PC-3 (cell line): ENCODE measurements around the gene MRPS31. TPM values are rescaled to one million over a fixed set of nuclear protein-coding genes. Genes with fewer than 3 reads are reported as not detected.

Source experiments
- ATAC-seq: fragments of 200-7000 bp; cut with Tn5 transposase; 2 replicates; pipeline ENCODE4 v1.9.1; 2020; ENCODE audit warnings: mild to moderate bottlenecking, moderate library complexity
- BruUV-seq: library from RNA; stranded (reverse); fragments of 400-500 nt; replicated peaks from 2 replicates; lab custom pipeline; 2021; lab: Mats Ljungman, UMichigan
- CTCF ChIA-PET: fragments of 300-600 bp; sonication (Branson Sonifier 250); formaldehyde crosslinking; loops from one replicate; lab custom pipeline; 2022; ENCODE audit warnings: antibody characterized with exemption; lab: Charles Lee
- POLR2A ChIA-PET: fragments of 300-600 bp; sonication (Branson Sonifier 250); formaldehyde crosslinking; loops from one replicate; lab custom pipeline; 2022; ENCODE audit warnings: antibody characterized with exemption; ENCODE audit not compliant: unreplicated experiment; lab: Charles Lee
- DNase-seq: peaks from one replicate; pipeline ENCODE4 v3.0.0-alpha.2; 2015
- H2AFZ ChIP-seq: fragments of 300-600 bp; sonication (generic); 2 replicates; pipeline ENCODE4 v1.6.0; 2016; ENCODE audit warnings: antibody characterized with exemption, low read length
- H3F3A ChIP-seq: fragments of 300-600 bp; sonication (generic); one replicate; pipeline ENCODE4 v1.6.0; 2017; ENCODE audit warnings: antibody characterized with exemption, low read length, control low read depth, mild to moderate bottlenecking; ENCODE audit not compliant: unreplicated experiment
- H3K27ac ChIP-seq: fragments of 300-600 bp; sonication (generic); 2 replicates; pipeline ENCODE4 v1.5.1; 2016; ENCODE audit warnings: mild to moderate bottlenecking, low read length
- H3K27me3 ChIP-seq: fragments of 300-600 bp; sonication (generic); 2 replicates; pipeline ENCODE4 v1.6.1; 2016; ENCODE audit warnings: low read length, mixed read lengths
- H3K36me3 ChIP-seq: fragments of 300-600 bp; sonication (generic); 2 replicates; pipeline ENCODE4 v1.6.1; 2016; ENCODE audit warnings: low read depth, mixed run types, low read length, mixed read lengths
- H3K4me1 ChIP-seq: fragments of 300-600 bp; sonication (generic); 2 replicates; pipeline ENCODE4 v1.5.1; 2016; ENCODE audit warnings: low read length; ENCODE audit not compliant: insufficient read depth
- H3K4me2 ChIP-seq: fragments of 300-600 bp; sonication (generic); 2 replicates; pipeline ENCODE4 v1.6.0; 2016; ENCODE audit warnings: low read length
- H3K4me3 ChIP-seq: fragments of 300-600 bp; sonication (generic); 2 replicates; pipeline ENCODE4 v1.5.1; 2016; ENCODE audit warnings: mild to moderate bottlenecking, low read length, mixed read lengths
- H3K79me2 ChIP-seq: fragments of 300-600 bp; sonication (generic); 2 replicates; pipeline ENCODE4 v1.6.1; 2017; ENCODE audit warnings: low read length, mixed read lengths
- H3K9ac ChIP-seq: fragments of 300-600 bp; sonication (generic); 2 replicates; pipeline ENCODE4 v1.6.0; 2016; ENCODE audit warnings: mild to moderate bottlenecking, low read length
- H3K9me2 ChIP-seq: fragments of 300-600 bp; sonication (generic); replicated peaks from 2 replicates; pipeline ENCODE4 v1.6.1; 2016; ENCODE audit warnings: mixed run types, low read length, mixed read lengths
- H3K9me3 ChIP-seq: fragments of 300-600 bp; sonication (generic); 2 replicates; pipeline ENCODE4 v1.6.1; 2016; ENCODE audit warnings: low read length, mixed read lengths
- H4K20me1 ChIP-seq: fragments of 300-600 bp; sonication (generic); 2 replicates; pipeline ENCODE4 v1.6.1; 2016; ENCODE audit warnings: low read length, mixed read lengths
- CTCF ChIP-seq: fragments of 300-600 bp; sonication (generic); conservative IDR thresholded peaks from 2 replicates; pipeline ENCODE4 v1.5.1; 2017; ENCODE audit warnings: antibody characterized with exemption, low read depth, mild to moderate bottlenecking, low read length
- EZH2 ChIP-seq: fragments of 300-600 bp; sonication (generic); IDR thresholded peaks from one replicate; pipeline ENCODE4 v1.6.1; 2017; ENCODE audit warnings: antibody characterized with exemption, mild to moderate bottlenecking, low read length; ENCODE audit not compliant: unreplicated experiment
- EZH2phosphoT487 ChIP-seq: fragments of 300-600 bp; sonication (generic); IDR thresholded peaks from 2 replicates; pipeline ENCODE4 v1.6.1; 2018; ENCODE audit warnings: mild to moderate bottlenecking, antibody characterized with exemption, low read length, borderline replicate concordance
- intact Hi-C: fragments of 100-400 bp; cut with micrococcal nuclease; formaldehyde crosslinking; loops from 2 replicates; pipeline ENCODE4 v1.9.0; 2023
- total RNA-seq: library from RNA; depleted of rRNA; stranded (reverse); fragments of >200 nt; gene quantifications from 2 replicates; pipeline ENCODE4 v1.2.3, GENCODE V29; 2014

Gene MRPS31
- total RNA-seq, 1 experiment from 2014 or later = 14.6 TPM

GRCh38 chr13:40681341-40682146 lies 89.4 kb downstream of the MRPS31 start:
- no peak for ATAC-seq

GRCh38 chr13:40680659-40681323 lies 90.2 kb downstream of the MRPS31 start:
- BruUV-seq = no TSS peak
- ATAC-seq (no peak), DNase-seq (no peak)
- no peak overlapping the region for H3K4me2 ChIP-seq
- no peaks in the 10 kb centered on the region for H3K9me3 ChIP-seq
- no peak overlapping the region for H3K4me3 ChIP-seq
- H3K9me2 ChIP-seq = no peaks in the 10 kb centered on the region
- CTCF ChIA-PET = no interaction called here
- H3K27me3 ChIP-seq = no peaks in the 10 kb centered on the region
- no peak for TF ChIP-seq EZH2
- no peak for TF ChIP-seq EZH2phosphoT487
- TF ChIP-seq CTCF = no peak
- no peaks in the 10 kb centered on the region for H4K20me1 ChIP-seq
- POLR2A ChIA-PET = interaction anchor here (0.6 kb wide), 1 partner anchor 77 kb away, joined by 7 read pairs; no protein-coding TSS in a partner anchor
- no peaks in the 10 kb centered on the region for H3K36me3 ChIP-seq
- no peaks in the 10 kb centered on the region for H3K79me2 ChIP-seq
- no peaks in the 10 kb centered on the region for H3F3A ChIP-seq
- intact Hi-C loops = loop anchor here (5.0 kb wide), 2 partner anchors 898 to 998 kb away; no protein-coding TSS in a partner anchor
- H2AFZ ChIP-seq = no peak overlapping the region
- no peaks in the 10 kb centered on the region for H3K4me1 ChIP-seq
- H3K27ac ChIP-seq = no peak overlapping the region
- H3K9ac ChIP-seq = no peak overlapping the region

More at GRCh38 chr13:40681341-40682146, 89.4 kb downstream of the MRPS31 start:
- no peaks in the 10 kb centered on the region for H3F3A ChIP-seq
- intact Hi-C loops = loop anchor here (2.0 to 5.0 kb wide), 3 partner anchors 613 to 999 kb away; no protein-coding TSS in a partner anchor
- H2AFZ ChIP-seq = no peak overlapping the region
- BruUV-seq = no TSS peak
- no peak overlapping the region for H3K9ac ChIP-seq
- no peak overlapping the region for H3K27ac ChIP-seq
- CTCF ChIA-PET = interaction anchor here (1.3 kb wide), 1 partner anchor 739 kb away, joined by 6 read pairs; no protein-coding TSS in a partner anchor
- H3K9me3 ChIP-seq = no peaks in the 10 kb centered on the region
- no peaks in the 10 kb centered on the region for H3K79me2 ChIP-seq
- no peaks in the 10 kb centered on the region for H3K9me2 ChIP-seq
- H4K20me1 ChIP-seq = no peaks in the 10 kb centered on the region
- POLR2A ChIA-PET = interaction anchor here (0.6 kb wide), 1 partner anchor 77 kb away, joined by 7 read pairs; no protein-coding TSS in a partner anchor
- H3K4me1 ChIP-seq = no peaks in the 10 kb centered on the region
- no peak overlapping the region for H3K4me3 ChIP-seq
- H3K27me3 ChIP-seq = no peaks in the 10 kb centered on the region
- H3K4me2 ChIP-seq = no peak overlapping the region
- DNase-seq = no peak
- H3K36me3 ChIP-seq = no peaks in the 10 kb centered on the region
- TF ChIP-seq EZH2 = no peak
- no peak for TF ChIP-seq CTCF
- TF ChIP-seq EZH2phosphoT487 = no peak
